Stomach (tissue), 9 donors: ENCODE results near the gene IKBKE. TPM values are rescaled to one million over a fixed set of nuclear protein-coding genes. Genes with fewer than 3 reads are reported as not detected.

Experiments used
- DNase-seq, 2 donors: peaks; one replicate each; pipeline versions ENCODE4 v3.0.0 to v3.0.0-alpha.2; 2013 to 2019
- H3K27ac ChIP-seq, 5 donors: fragments of 200-600 bp in 4 of 5; sonication (generic) in 4 of 5; one replicate each; pipeline ENCODE4 v1.5.1; 2013 to 2019; ENCODE audit warnings: mild to moderate bottlenecking in 1 of 5, moderate library complexity in 1 of 5
- H3K27me3 ChIP-seq, 3 donors: fragments of 200-600 bp; sonication (generic); one replicate each; pipeline ENCODE4 v1.5.1; 2017 to 2019; ENCODE audit warnings: mixed run types in 1 of 3
- H3K36me3 ChIP-seq, 4 donors: fragments of 200-600 bp; sonication (generic); 1 replicate in 3 of 4; 2 replicates in 1 of 4; pipeline ENCODE4 v1.5.1; 2016 to 2019
- H3K4me1 ChIP-seq, 4 donors: fragments of 200-600 bp; sonication (generic); one replicate each; pipeline ENCODE4 v1.5.1; 2016 to 2019
- H3K4me3 ChIP-seq, 4 donors: fragments of 200-600 bp; sonication (generic) in 3 of 4; one replicate each; pipeline ENCODE4 v1.5.1; 2016 to 2019; ENCODE audit warnings: mild to moderate bottlenecking in 1 of 4
- H3K9me3 ChIP-seq, 4 donors: fragments of 200-600 bp; sonication (generic); one replicate each; pipeline ENCODE4 v1.5.1; 2016 to 2019
- EP300 ChIP-seq: sonication (generic); formaldehyde crosslinking; IDR thresholded peaks from one replicate; pipeline ENCODE4 v1.6.1; 2017; ENCODE audit warnings: antibody characterized with exemption
- POLR2A ChIP-seq, 4 donors: fragments of 450-650 bp; IDR thresholded peaks; one replicate each; pipeline ENCODE4 v1.6.1; 2016; ENCODE audit warnings: antibody characterized with exemption in 4 of 4, control low read depth in 2 of 4, mild to moderate bottlenecking in 1 of 4, moderate library complexity in 1 of 4
- POLR2AphosphoS5 ChIP-seq, 3 donors: sonication (generic); formaldehyde crosslinking; IDR thresholded peaks; one replicate each; pipeline ENCODE4 v1.6.1; 2016; ENCODE audit warnings: antibody characterized with exemption in 3 of 3
- WGBS, 5 donors: extraction: QIAGEN DNeasy Blood & Tissue Kit in 3 of 5; methylation state at CpG; one replicate each; pipeline versions ENCODE4 v1.1.5 to v1.1.7; 2013 to 2018; 5-methylcytosine and 5-hydroxymethylcytosine counted together
- intact Hi-C: fragments of 100-400 bp; cut with DNase I; formaldehyde crosslinking; loops from one replicate; pipeline ENCODE4 v1.15.1; 2023; ENCODE audit warnings: low total_unique reads
- polyA plus RNA-seq, 3 donors: library from polyadenylated mRNA; stranded (reverse); fragments of 200-250 nt; gene quantifications; one replicate each; pipeline ENCODE4 v1.2.3, GENCODE V29; 2013
- total RNA-seq, 5 donors: library from RNA; depleted of rRNA; stranded (reverse); fragments of >200 nt; gene quantifications; one replicate each; pipeline versions ENCODE4 v1.1.0 to v1.2.3, GENCODE V29; 2014 to 2016
- TF ChIP-seq, protein P1 (sequence below), 7 experiments: fragments of 450-650 bp in 4 of 7; fragments of 200-600 bp in 3 of 7; sonication (generic) in 3 of 7; IDR thresholded peaks; one replicate each; pipeline ENCODE4 v1.5.1; 2016 to 2019; ENCODE audit warnings: antibody characterized with exemption in 7 of 7, control low read depth in 2 of 7, mild to moderate bottlenecking in 1 of 7
- donor health status: healthy with polysubstance abuse.
- donor health status: Bipolar disorder and iron deficiency.
- donor health status: healthy.

IKBKE gene
- total and polyA plus RNA-seq, 8 donors = 4.9 to 49.6 (median 7.8) TPM

DNA sequence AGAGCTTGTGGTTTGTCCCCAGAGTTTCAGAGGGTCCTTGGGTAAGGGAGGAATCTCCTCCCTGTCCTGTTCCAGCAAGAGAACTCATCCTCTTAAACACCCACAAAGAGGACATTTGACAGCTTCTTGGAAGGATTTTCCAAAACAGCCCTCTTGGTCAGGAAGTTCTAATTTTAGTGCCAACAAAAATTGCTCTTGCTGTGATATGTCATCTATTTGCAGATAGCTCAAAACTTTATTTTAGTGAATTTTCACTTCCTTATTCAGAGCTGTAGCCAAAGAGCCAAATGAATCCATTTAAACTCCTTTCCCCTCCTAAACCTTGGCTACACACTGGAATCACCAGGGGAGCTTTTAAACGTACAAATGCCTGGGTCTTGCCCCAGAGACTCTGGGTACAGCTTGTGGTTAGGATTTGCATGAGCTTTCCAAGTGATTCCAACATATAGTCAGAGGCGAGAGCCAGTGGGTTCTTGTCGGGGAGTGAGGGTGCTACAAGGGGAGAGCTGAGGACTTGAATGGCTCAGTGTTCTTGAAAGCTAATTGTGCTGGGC lies 25.3 kb downstream of the IKBKE start:
- Histone ChIP-seq H3K36me3 (peaks cover 0 to 50% (median 35%) of the 10 kb centered on the region in 4 donors), H3K4me1 (peaks cover 9 to 25% (median 21%) of the 10 kb centered on the region in 4 donors), H3K4me3 (no peak overlapping the region), H3K27me3 (no peaks in the 10 kb centered on the region), H3K9me3 (no peaks in the 10 kb centered on the region), H3K27ac (peak overlapping the region in 4 of 5 donors; percentile 26 to 60 (median 45))
- WGBS, 5 donors = 48 to 69% (median 57%) methylated on average over 3 of the region's 3 CpGs
- intact Hi-C loops = loop anchor here (10.0 kb wide), 1 partner anchor 169 kb away; no protein-coding TSS in a partner anchor
- TF ChIP-seq, protein P1, sequence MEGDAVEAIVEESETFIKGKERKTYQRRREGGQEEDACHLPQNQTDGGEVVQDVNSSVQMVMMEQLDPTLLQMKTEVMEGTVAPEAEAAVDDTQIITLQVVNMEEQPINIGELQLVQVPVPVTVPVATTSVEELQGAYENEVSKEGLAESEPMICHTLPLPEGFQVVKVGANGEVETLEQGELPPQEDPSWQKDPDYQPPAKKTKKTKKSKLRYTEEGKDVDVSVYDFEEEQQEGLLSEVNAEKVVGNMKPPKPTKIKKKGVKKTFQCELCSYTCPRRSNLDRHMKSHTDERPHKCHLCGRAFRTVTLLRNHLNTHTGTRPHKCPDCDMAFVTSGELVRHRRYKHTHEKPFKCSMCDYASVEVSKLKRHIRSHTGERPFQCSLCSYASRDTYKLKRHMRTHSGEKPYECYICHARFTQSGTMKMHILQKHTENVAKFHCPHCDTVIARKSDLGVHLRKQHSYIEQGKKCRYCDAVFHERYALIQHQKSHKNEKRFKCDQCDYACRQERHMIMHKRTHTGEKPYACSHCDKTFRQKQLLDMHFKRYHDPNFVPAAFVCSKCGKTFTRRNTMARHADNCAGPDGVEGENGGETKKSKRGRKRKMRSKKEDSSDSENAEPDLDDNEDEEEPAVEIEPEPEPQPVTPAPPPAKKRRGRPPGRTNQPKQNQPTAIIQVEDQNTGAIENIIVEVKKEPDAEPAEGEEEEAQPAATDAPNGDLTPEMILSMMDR (IDR thresholded peaks at IDR 0.05) = no peak
- no peak for TF ChIP-seq POLR2AphosphoS5 (IDR thresholded peaks at IDR 0.05)
- no peak for TF ChIP-seq EP300
- TF ChIP-seq POLR2A (IDR thresholded peaks at IDR 0.05) = no peak
- DNase-seq = no peak

DNA sequence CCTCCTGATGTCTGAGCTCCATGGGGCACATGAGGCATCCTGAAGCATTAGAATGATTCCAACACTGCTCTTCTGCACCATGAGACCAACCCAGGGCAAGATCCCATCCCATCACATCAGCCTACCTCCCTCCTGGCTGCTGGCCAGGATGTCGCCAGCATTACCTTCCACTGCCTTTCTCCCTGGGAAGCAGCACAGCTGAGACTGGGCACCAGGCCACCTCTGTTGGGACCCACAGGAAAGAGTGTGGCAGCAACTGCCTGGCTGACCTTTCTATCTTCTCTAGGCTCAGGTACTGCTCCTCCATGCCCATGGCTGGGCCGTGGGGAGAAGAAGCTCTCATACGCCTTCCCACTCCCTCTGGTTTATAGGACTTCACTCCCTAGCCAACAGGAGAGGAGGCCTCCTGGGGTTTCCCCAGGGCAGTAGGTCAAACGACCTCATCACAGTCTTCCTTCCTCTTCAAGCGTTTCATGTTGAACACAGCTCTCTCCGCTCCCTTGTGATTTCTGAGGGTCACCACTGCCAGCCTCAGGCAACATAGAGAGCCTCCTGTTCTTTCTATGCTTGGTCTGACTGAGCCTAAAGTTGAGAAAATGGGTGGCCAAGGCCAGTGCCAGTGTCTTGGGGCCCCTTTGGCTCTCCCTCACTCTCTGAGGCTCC lies 26.0 kb downstream of the IKBKE start:
- intact Hi-C loops = loop anchor here (10.0 kb wide), 1 partner anchor 169 kb away; no protein-coding TSS in a partner anchor
- 35 to 54% (median 42%) methylated on average over 6 of the region's 6 CpGs for WGBS, 5 donors
- no peak overlapping the region for H3K4me3 ChIP-seq
- peaks cover 15 to 29% (median 25%) of the 10 kb centered on the region in 4 donors for H3K4me1 ChIP-seq
- no peaks in the 10 kb centered on the region for H3K9me3 ChIP-seq
- peaks cover 0 to 43% (median 29%) of the 10 kb centered on the region in 4 donors for H3K36me3 ChIP-seq
- DNase-seq = peak; percentile 70 to 71
- H3K27ac ChIP-seq = peak overlapping the region in 3 of 5 donors; percentile 26 to 60 (median 43)
- no peaks in the 10 kb centered on the region for H3K27me3 ChIP-seq
- TF ChIP-seq, protein P1 (IDR thresholded peaks at IDR 0.05) = no peak
- TF ChIP-seq POLR2A (IDR thresholded peaks at IDR 0.05) (no peak), EP300 (no peak), POLR2AphosphoS5 (IDR thresholded peaks at IDR 0.05) (no peak)

DNA sequence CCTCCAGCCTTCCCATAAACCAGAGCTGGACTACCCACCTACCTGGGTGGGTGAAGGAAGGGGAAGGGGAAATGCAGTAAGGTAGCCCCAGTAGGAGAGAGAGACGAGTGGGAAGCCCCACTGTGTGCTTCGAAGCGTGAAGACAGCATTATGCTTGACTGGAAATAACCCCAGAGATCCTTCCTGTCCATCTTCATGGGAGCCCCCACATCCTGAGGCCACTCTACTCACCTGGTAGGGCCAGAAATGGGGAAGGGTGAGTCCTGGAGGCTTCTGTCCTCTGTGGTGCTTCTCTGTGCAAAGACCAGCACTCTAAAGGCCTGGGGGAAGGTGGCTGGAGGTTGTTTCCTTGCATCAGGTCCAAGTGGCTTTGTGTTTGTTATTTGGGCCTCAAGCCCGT lies 27.1 kb downstream of the IKBKE start:
- Histone ChIP-seq H3K27ac (no peak overlapping the region), H3K9me3 (no peaks in the 10 kb centered on the region), H3K4me1 (peaks cover 22 to 40% (median 33%) of the 10 kb centered on the region in 4 donors), H3K36me3 (peaks cover 0 to 32% (median 18%) of the 10 kb centered on the region in 4 donors), H3K4me3 (no peak overlapping the region), H3K27me3 (no peaks in the 10 kb centered on the region)
- 69 to 98% (median 88%) methylated on average over 4 of the region's 4 CpGs for WGBS, 5 donors
- intact Hi-C loops = loop anchor here (10.0 kb wide), 1 partner anchor 167 kb away; no protein-coding TSS in a partner anchor
- no peak for DNase-seq
- TF ChIP-seq POLR2A (IDR thresholded peaks at IDR 0.05) (no peak), EP300 (no peak), POLR2AphosphoS5 (IDR thresholded peaks at IDR 0.05) (no peak)
- TF ChIP-seq, protein P1 (IDR thresholded peaks at IDR 0.05) = no peak

DNA sequence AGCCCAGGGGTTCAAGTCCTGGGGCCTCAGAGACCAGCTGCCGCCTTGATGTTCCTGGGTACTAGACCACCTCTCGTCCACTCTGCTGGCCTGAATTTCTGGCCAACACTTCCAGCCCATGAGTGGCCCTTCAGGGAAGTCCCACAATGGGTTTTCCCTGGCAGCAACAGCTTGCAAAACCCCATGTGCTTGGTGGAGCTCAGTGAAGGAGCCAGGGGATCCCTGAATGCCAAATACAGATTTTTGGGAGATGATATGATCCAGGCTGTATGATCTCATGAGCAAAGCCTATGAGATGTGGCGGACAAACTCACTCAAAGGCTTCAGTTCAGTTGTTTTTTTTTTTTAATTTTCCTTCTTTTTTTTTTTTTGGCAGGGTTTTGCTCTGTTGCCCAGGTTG lies 27.5 kb downstream of the IKBKE start:
- intact Hi-C loops = loop anchor here (10.0 kb wide), 1 partner anchor 167 kb away; no protein-coding TSS in a partner anchor
- 88 to 96% (median 92%) methylated on average over 3 of the region's 3 CpGs for WGBS, 5 donors

More for the DNA sequence above, 27.5 kb downstream of the IKBKE start:
- Histone ChIP-seq H3K4me1 (peaks cover 22 to 43% (median 33%) of the 10 kb centered on the region in 4 donors), H3K4me3 (no peak overlapping the region), H3K36me3 (peaks cover 0 to 28% (median 14%) of the 10 kb centered on the region in 4 donors), H3K27me3 (no peaks in the 10 kb centered on the region), H3K27ac (no peak overlapping the region), H3K9me3 (no peaks in the 10 kb centered on the region)
- no peak for DNase-seq
- TF ChIP-seq POLR2AphosphoS5 (IDR thresholded peaks at IDR 0.05) (no peak), EP300 (no peak), POLR2A (IDR thresholded peaks at IDR 0.05) (no peak)
- TF ChIP-seq, protein P1 (IDR thresholded peaks at IDR 0.05) = no peak
